ENCODE data around the gene NR0B2.
A peak's percentile ranks its signal among the peaks of the same experiment; 100 is the strongest.

The NR0B2 gene

GRCh38 chr1:26900001-26900814, 13.6 kb downstream of the NR0B2 start, which contains the start of gene GPATCH3:
TSS of gene GPATCH3 (minus strand) at chr1:26900467. CDS start at chr1:26900442, 25 bp downstream.
- Histone ChIP-seq H3K27ac (ENCODE audit: low read depth, low read length) (peak within 1 kb of the TSS; percentile 80), H2BK120ac (ENCODE audit: insufficient read depth, low read length, poor library complexity) (peak within 1 kb of the TSS; percentile 70), H3K4me3 (ENCODE audit: low read depth, low read length) (peak within 1 kb of the TSS; percentile 88), H3K9ac (ENCODE audit: low read length) (peak within 1 kb of the TSS; percentile 90), H3K4me2 (ENCODE audit: low read length) (peak within 1 kb of the TSS; percentile 83), H2BK12ac (ENCODE audit: low read length) (no peak within 1 kb of the TSS), H4K91ac (ENCODE audit: low read depth, low read length) (peak within 1 kb of the TSS; percentile 72), H3K4ac (ENCODE audit: low read depth, low read length) (peak within 1 kb of the TSS; percentile 77), H3K79me2 (ENCODE audit: control insufficient read depth, insufficient read depth, low read length, poor library complexity) (peaks cover 2% of the 10 kb centered on the region), H2BK5ac (ENCODE audit: low read depth, low read length, poor library complexity) (peak within 1 kb of the TSS; percentile 73), H3K9me3 (ENCODE audit: insufficient read depth, low read depth, low read length) (no peaks in the 10 kb centered on the region), H3K36me3 (ENCODE audit: control insufficient read depth in 1 of 2, insufficient read depth in 2 of 2, low read length in 2 of 2) (peaks cover 9 to 11% of the 10 kb centered on the region in 2 experiments), H2AK5ac (ENCODE audit: low read length) (peak within 1 kb of the TSS; percentile 37), H3K18ac (ENCODE audit: low read length) (peak within 1 kb of the TSS; percentile 78), H3K23ac (ENCODE audit: low read length) (no peak within 1 kb of the TSS), H3K14ac (ENCODE audit: low read length) (peak within 1 kb of the TSS; percentile 81), H3K79me1 (ENCODE audit: low read length) (peaks cover 5% of the 10 kb centered on the region), H2AFZ (ENCODE audit: insufficient read depth, low read length, poor library complexity) (peak within 1 kb of the TSS; percentile 69), H4K8ac (ENCODE audit: low read depth, low read length) (peak within 1 kb of the TSS; percentile 96), H3K4me1 (ENCODE audit: control insufficient read depth in 1 of 2, insufficient read depth in 2 of 2, low read length in 2 of 2) (peaks cover 0 to 5% of the 10 kb centered on the region in 2 experiments), H4K12ac (ENCODE audit: low read depth, low read length) (peak within 1 kb of the TSS; percentile 96), H3K27me3 (ENCODE audit: insufficient read depth, low read length) (no peaks in the 10 kb centered on the region)
- DNase-seq, result peak; percentile 91 to 99
- no CpG with 5 or more reads among the region's 50 CpGs for WGBS (ENCODE audit: extremely low coverage, insufficient coverage, insufficient read length)

GRCh38 chr1:26897351-26897750, 16.4 kb downstream of the NR0B2 start:
- no peak overlapping the region for H3K14ac ChIP-seq (ENCODE audit: low read length)

GRCh38 chr1:26894263-26894662, 19.5 kb downstream of the NR0B2 start:
- Histone ChIP-seq H4K12ac (ENCODE audit: low read depth, low read length) (no peak overlapping the region), H3K4me2 (ENCODE audit: low read length) (no peak overlapping the region), H3K36me3 (ENCODE audit: control insufficient read depth in 1 of 2, insufficient read depth in 2 of 2, low read length in 2 of 2) (peaks cover 32 to 44% of the 10 kb centered on the region in 2 experiments), H3K4me3 (ENCODE audit: low read depth, low read length) (no peak overlapping the region), H3K9me3 (ENCODE audit: insufficient read depth, low read depth, low read length) (no peaks in the 10 kb centered on the region), H3K27ac (ENCODE audit: low read depth, low read length) (no peak overlapping the region), H2AFZ (ENCODE audit: insufficient read depth, low read length, poor library complexity) (no peak overlapping the region), H3K14ac (ENCODE audit: low read length) (no peak overlapping the region), H3K23ac (ENCODE audit: low read length) (no peak overlapping the region), H4K8ac (ENCODE audit: low read depth, low read length) (no peak overlapping the region), H3K27me3 (ENCODE audit: insufficient read depth, low read length) (no peaks in the 10 kb centered on the region), H4K91ac (ENCODE audit: low read depth, low read length) (no peak overlapping the region), H3K4ac (ENCODE audit: low read depth, low read length) (no peak overlapping the region), H3K9ac (ENCODE audit: low read length) (no peak overlapping the region), H3K79me1 (ENCODE audit: low read length) (peaks cover 9% of the 10 kb centered on the region), H2BK5ac (ENCODE audit: low read depth, low read length, poor library complexity) (no peak overlapping the region), H3K4me1 (ENCODE audit: control insufficient read depth in 1 of 2, insufficient read depth in 2 of 2, low read length in 2 of 2) (peaks cover 9 to 10% of the 10 kb centered on the region in 2 experiments), H3K79me2 (ENCODE audit: control insufficient read depth, insufficient read depth, low read length, poor library complexity) (peaks cover 10% of the 10 kb centered on the region), H2AK5ac (ENCODE audit: low read length) (no peak overlapping the region), H2BK12ac (ENCODE audit: low read length) (no peak overlapping the region), H2BK120ac (ENCODE audit: insufficient read depth, low read length, poor library complexity) (no peak overlapping the region), H3K18ac (ENCODE audit: low read length) (peak overlapping the region; percentile 16)
- DNase-seq, result peak; percentile 98 to 99
- no CpG with 5 or more reads among the region's 13 CpGs for WGBS (ENCODE audit: extremely low coverage, insufficient coverage, insufficient read length)

More at GRCh38 chr1:26897351-26897750, 16.4 kb downstream of the NR0B2 start:
- Histone ChIP-seq H3K79me2 (ENCODE audit: control insufficient read depth, insufficient read depth, low read length, poor library complexity) (peaks cover 2% of the 10 kb centered on the region), H4K12ac (ENCODE audit: low read depth, low read length) (no peak overlapping the region), H3K9ac (ENCODE audit: low read length) (no peak overlapping the region), H3K4me3 (ENCODE audit: low read depth, low read length) (no peak overlapping the region), H3K4me1 (ENCODE audit: control insufficient read depth in 1 of 2, insufficient read depth in 2 of 2, low read length in 2 of 2) (peaks cover 0 to 5% of the 10 kb centered on the region in 2 experiments), H3K79me1 (ENCODE audit: low read length) (peaks cover 5% of the 10 kb centered on the region), H3K9me3 (ENCODE audit: insufficient read depth, low read depth, low read length) (no peaks in the 10 kb centered on the region), H3K18ac (ENCODE audit: low read length) (no peak overlapping the region), H2AFZ (ENCODE audit: insufficient read depth, low read length, poor library complexity) (no peak overlapping the region), H2AK5ac (ENCODE audit: low read length) (no peak overlapping the region), H2BK120ac (ENCODE audit: insufficient read depth, low read length, poor library complexity) (no peak overlapping the region), H3K36me3 (ENCODE audit: control insufficient read depth in 1 of 2, insufficient read depth in 2 of 2, low read length in 2 of 2) (peaks cover 23 to 36% of the 10 kb centered on the region in 2 experiments), H3K27ac (ENCODE audit: low read depth, low read length) (no peak overlapping the region), H2BK12ac (ENCODE audit: low read length) (no peak overlapping the region), H4K91ac (ENCODE audit: low read depth, low read length) (no peak overlapping the region), H2BK5ac (ENCODE audit: low read depth, low read length, poor library complexity) (no peak overlapping the region), H3K4ac (ENCODE audit: low read depth, low read length) (no peak overlapping the region), H3K27me3 (ENCODE audit: insufficient read depth, low read length) (no peaks in the 10 kb centered on the region), H3K4me2 (ENCODE audit: low read length) (no peak overlapping the region), H3K23ac (ENCODE audit: low read length) (no peak overlapping the region), H4K8ac (ENCODE audit: low read depth, low read length) (no peak overlapping the region)
- no CpG with 5 or more reads among the region's 9 CpGs for WGBS (ENCODE audit: extremely low coverage, insufficient coverage, insufficient read length)
- no peak for DNase-seq

GRCh38 chr1:26890467-26890796, 23.3 kb downstream of the NR0B2 start:
- H2BK5ac ChIP-seq (ENCODE audit: low read depth, low read length, poor library complexity), result peak overlapping the region; percentile 72

More at GRCh38 chr1:26890467-26890796, 23.3 kb downstream of the NR0B2 start:
- Histone ChIP-seq H3K4me1 (ENCODE audit: control insufficient read depth in 1 of 2, insufficient read depth in 2 of 2, low read length in 2 of 2) (peaks cover 7 to 9% of the 10 kb centered on the region in 2 experiments), H3K79me2 (ENCODE audit: control insufficient read depth, insufficient read depth, low read length, poor library complexity) (peaks cover 10% of the 10 kb centered on the region), H3K27ac (ENCODE audit: low read depth, low read length) (no peak overlapping the region), H4K12ac (ENCODE audit: low read depth, low read length) (peak overlapping the region; percentile 97), H2BK120ac (ENCODE audit: insufficient read depth, low read length, poor library complexity) (peak overlapping the region; percentile 61), H3K18ac (ENCODE audit: low read length) (peak overlapping the region; percentile 73), H4K91ac (ENCODE audit: low read depth, low read length) (peak overlapping the region; percentile 93), H3K14ac (ENCODE audit: low read length) (peak overlapping the region; percentile 68), H2BK12ac (ENCODE audit: low read length) (peak overlapping the region; percentile 27), H4K8ac (ENCODE audit: low read depth, low read length) (peak overlapping the region; percentile 99), H3K23ac (ENCODE audit: low read length) (no peak overlapping the region), H3K36me3 (ENCODE audit: control insufficient read depth in 1 of 2, insufficient read depth in 2 of 2, low read length in 2 of 2) (peaks cover 38 to 54% of the 10 kb centered on the region in 2 experiments), H3K4me2 (ENCODE audit: low read length) (peak overlapping the region; percentile 96), H2AK5ac (ENCODE audit: low read length) (peak overlapping the region; percentile 85), H3K4ac (ENCODE audit: low read depth, low read length) (peak overlapping the region; percentile 49), H3K9ac (ENCODE audit: low read length) (peak overlapping the region; percentile 65), H3K4me3 (ENCODE audit: low read depth, low read length) (peak overlapping the region; percentile 60), H3K9me3 (ENCODE audit: insufficient read depth, low read depth, low read length) (peaks cover 2% of the 10 kb centered on the region), H3K27me3 (ENCODE audit: insufficient read depth, low read length) (no peaks in the 10 kb centered on the region), H3K79me1 (ENCODE audit: low read length) (peaks cover 9% of the 10 kb centered on the region), H2AFZ (ENCODE audit: insufficient read depth, low read length, poor library complexity) (peak overlapping the region; percentile 84)
- no peak for DNase-seq
- no CpG with 5 or more reads among the region's 12 CpGs for WGBS (ENCODE audit: extremely low coverage, insufficient coverage, insufficient read length)
